Measurements from ENCODE around the gene SCAANT1. TPM values are rescaled to one million over a fixed set of nuclear protein-coding genes. Genes with fewer than 3 reads are reported as not detected.

Gene SCAANT1
- total RNA-seq, 2 experiments from 2014 or later: not detected

DNA sequence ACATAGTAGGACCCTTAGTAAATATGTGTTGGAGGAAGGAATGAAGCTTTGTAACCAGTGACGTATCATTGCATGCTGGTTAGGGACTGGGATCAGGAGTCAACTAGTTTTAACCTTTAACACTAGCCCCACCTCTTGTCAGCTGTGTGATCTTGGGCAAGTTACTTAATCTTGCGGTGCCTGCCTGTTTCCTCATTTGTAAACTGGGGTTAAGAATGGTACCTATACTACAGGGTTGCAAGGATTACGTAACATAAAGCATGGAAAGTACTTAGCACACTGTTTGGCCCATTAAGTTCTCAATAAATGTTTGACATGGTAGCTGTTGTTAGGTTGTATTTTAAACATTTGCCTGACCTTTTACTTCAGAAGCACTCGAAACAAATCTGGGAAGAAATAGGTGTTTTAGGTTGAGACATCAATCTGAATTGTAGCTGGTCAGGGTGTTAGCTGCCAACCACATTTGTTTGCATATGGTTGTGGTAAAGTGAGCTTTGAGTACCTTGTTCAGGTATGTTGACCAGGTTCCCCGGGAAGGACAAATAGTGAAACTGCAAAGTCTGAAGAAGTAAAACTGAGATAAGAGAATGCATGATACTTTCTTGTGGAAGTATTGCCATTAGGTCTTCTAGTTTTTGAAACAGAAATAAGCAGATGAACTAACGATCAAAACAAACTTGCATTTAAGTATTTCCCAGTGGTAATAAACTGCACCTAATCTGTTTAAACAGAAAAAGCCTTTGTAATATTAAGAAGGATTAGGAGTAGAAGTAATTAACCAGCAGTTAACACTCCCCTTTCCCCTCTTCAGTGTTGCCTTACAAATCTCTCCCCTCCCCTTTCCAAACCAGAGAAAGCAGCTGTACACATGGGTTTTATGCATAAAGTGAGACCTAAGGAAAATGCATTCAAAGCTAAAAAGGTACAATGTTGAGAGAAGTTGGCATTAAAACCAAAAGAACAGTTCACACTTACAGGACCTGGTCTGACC is 25.8 kb upstream of the SCAANT1 start:
- no peaks in the 10 kb centered on the region for H3K27me3 Mint-ChIP-seq
- ChIA-PET POLR2A (interaction anchor here (1.0 to 1.7 kb wide), 2 partner anchors 9 to 23 kb away, joined by 3 to 4 read pairs; no protein-coding TSS in a partner anchor), CTCF (interaction anchor here (0.9 to 1.7 kb wide), 4 partner anchors 19 to 86 kb away, joined by 3 to 5 read pairs (median 4); partner anchors contain the start of gene PSMD6)
- intact Hi-C loops (cut with micrococcal nuclease): no loop called here
- H3K27ac Mint-ChIP-seq: no peak overlapping the region
- TF ChIP-seq, protein P1, sequence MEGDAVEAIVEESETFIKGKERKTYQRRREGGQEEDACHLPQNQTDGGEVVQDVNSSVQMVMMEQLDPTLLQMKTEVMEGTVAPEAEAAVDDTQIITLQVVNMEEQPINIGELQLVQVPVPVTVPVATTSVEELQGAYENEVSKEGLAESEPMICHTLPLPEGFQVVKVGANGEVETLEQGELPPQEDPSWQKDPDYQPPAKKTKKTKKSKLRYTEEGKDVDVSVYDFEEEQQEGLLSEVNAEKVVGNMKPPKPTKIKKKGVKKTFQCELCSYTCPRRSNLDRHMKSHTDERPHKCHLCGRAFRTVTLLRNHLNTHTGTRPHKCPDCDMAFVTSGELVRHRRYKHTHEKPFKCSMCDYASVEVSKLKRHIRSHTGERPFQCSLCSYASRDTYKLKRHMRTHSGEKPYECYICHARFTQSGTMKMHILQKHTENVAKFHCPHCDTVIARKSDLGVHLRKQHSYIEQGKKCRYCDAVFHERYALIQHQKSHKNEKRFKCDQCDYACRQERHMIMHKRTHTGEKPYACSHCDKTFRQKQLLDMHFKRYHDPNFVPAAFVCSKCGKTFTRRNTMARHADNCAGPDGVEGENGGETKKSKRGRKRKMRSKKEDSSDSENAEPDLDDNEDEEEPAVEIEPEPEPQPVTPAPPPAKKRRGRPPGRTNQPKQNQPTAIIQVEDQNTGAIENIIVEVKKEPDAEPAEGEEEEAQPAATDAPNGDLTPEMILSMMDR (IDR thresholded peaks at IDR 0.05): no peak
- no peak overlapping the region for H3K4me3 Mint-ChIP-seq
- no peak for ATAC-seq
- H3K36me3 Mint-ChIP-seq (ENCODE audit: low read depth): peaks cover 38% of the 10 kb centered on the region
- peaks cover 66% of the 10 kb centered on the region for H3K4me1 Mint-ChIP-seq (ENCODE audit: low read depth)
- no peaks in the 10 kb centered on the region for H3K9me3 Mint-ChIP-seq
- no peak for DNase-seq

DNA sequence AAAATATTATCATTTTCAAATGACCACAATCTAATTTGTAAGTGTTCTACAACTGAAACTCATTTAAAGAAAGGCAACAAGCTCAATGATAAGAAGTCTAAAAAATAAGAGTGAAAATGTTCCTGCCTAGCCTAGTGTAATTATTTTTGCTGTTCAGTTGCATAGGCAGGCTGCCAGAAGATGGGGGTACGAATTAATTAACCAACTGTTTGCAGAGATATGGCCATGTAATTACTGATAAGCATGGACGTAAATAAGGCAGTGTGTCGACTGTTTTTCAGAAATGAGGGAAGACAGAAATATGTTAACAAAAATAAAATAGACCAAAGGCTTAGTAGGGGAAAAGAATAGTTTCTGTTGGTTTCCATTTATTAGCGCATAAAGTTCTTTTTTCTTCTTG is 24.7 kb upstream of the SCAANT1 start:
- Mint-ChIP-seq H3K27ac (no peak overlapping the region), H3K9me3 (no peaks in the 10 kb centered on the region), H3K4me3 (no peak overlapping the region), H3K36me3 (ENCODE audit: low read depth) (peaks cover 36% of the 10 kb centered on the region), H3K4me1 (ENCODE audit: low read depth) (peaks cover 73% of the 10 kb centered on the region), H3K27me3 (no peaks in the 10 kb centered on the region)
- DNase-seq (no peak), ATAC-seq (no peak)
- POLR2A ChIA-PET: interaction anchor here (1.0 kb wide), 1 partner anchor 22 kb away, joined by 4 read pairs; no protein-coding TSS in a partner anchor
- intact Hi-C loops (cut with micrococcal nuclease): no loop called here
- TF ChIP-seq, protein P1 (IDR thresholded peaks at IDR 0.05): no peak
- CTCF ChIA-PET: interaction anchor here (0.6 to 1.7 kb wide), 3 partner anchors 8 to 86 kb away, joined by 3 to 5 read pairs (median 3); partner anchors contain the start of gene PSMD6

DNA sequence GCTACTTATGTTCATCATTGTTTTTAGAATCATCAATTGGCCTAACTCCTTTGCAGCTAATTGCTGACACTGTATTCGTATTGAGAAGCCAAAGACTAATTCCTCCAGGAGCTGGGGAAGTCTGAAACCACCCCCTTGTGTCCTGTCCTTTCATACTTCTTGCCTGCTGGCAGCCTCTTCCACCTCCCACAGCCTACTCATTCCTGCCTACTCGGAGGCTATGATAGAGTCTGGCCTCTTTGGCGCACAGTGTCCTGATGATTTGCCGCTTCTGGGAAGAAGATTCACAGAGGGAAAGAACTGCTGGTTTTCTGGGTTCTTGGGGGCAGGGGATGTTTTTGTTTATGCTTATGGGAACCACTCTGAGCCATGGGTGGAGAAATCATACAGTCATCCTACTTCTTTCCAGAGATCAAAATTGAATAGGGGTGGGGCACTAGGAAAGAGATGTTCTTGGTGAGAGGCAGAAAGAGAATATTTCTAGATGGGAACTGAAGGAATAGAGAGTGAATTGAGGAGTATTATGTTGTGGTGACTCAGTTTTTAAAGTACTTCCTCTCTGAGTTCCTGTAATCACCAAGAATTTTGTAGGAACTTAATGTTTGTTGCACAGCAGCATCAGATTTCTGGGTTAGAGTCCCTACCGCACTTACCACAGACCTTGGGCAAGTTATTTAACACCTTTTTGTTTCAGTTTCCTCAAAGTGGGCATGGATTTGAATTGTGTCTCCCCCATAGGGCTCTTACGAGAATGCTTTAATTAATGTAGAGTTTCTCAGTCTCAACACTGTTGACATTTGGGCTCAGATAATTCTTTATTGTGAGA is 22.1 kb upstream of the SCAANT1 start:
- POLR2A ChIA-PET: interaction anchor here (1.1 kb wide), 1 partner anchor 10 kb away, joined by 3 read pairs; no protein-coding TSS in a partner anchor

DNA sequence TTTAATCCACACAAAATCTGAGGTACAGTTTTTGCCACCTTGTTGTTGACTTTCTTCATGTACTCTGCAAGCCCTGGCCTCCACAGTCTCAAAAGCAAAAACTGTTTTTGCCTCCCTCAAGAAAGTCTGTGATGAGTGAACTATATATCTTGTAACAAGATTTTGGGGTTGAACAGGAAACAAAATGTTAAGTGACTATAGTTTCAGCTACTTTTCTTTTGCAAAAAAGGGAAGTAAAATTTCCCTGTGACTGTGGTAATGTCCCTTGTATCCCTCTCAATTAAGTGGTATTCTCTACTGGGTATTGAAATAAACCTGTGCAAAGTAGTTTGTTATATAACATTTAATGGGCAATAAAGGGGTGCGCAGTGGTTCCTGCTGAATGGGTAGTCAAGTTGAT is 21.3 kb upstream of the SCAANT1 start:
- DNase-seq (no peak), ATAC-seq (no peak)
- Mint-ChIP-seq H3K27me3 (no peaks in the 10 kb centered on the region), H3K9me3 (no peaks in the 10 kb centered on the region), H3K27ac (peak overlapping the region; percentile 50), H3K4me3 (no peak overlapping the region), H3K4me1 (ENCODE audit: low read depth) (peaks cover 71% of the 10 kb centered on the region), H3K36me3 (ENCODE audit: low read depth) (peaks cover 32% of the 10 kb centered on the region)
- intact Hi-C loops (cut with micrococcal nuclease): no loop called here
- ChIA-PET CTCF (interaction anchor here (1.0 to 1.6 kb wide), 3 partner anchors 21 to 61 kb away, joined by 3 read pairs; partner anchors contain the start of gene SCAANT1), POLR2A (no interaction called here)
- TF ChIP-seq, protein P1 (IDR thresholded peaks at IDR 0.05): no peak

More for the DNA sequence above, 22.1 kb upstream of the SCAANT1 start:
- TF ChIP-seq, protein P1 (IDR thresholded peaks at IDR 0.05): no peak
- Mint-ChIP-seq H3K4me1 (ENCODE audit: low read depth) (peaks cover 72% of the 10 kb centered on the region), H3K27ac (peak overlapping the region; percentile 75), H3K36me3 (ENCODE audit: low read depth) (peaks cover 31% of the 10 kb centered on the region), H3K4me3 (peak overlapping the region; percentile 13), H3K9me3 (no peaks in the 10 kb centered on the region), H3K27me3 (no peaks in the 10 kb centered on the region)
- CTCF ChIA-PET: interaction anchor here (1.0 to 1.6 kb wide), 2 partner anchors 22 to 30 kb away, joined by 3 read pairs; partner anchors contain the start of gene SCAANT1
- intact Hi-C loops (cut with micrococcal nuclease): no loop called here
- ATAC-seq: peak; percentile 73
- DNase-seq: peak; percentile 61
